Body of pancreas (tissue), 4 donors: ENCODE results near the gene WDR33.

Source experiments
- CTCF ChIP-seq, 7 experiments: fragments of 450-650 bp in 4 of 7; fragments of 200-600 bp in 3 of 7; sonication (generic) in 3 of 7; IDR thresholded peaks; one replicate each; pipeline ENCODE4 v1.5.1; 2016 to 2019; ENCODE audit warnings: antibody characterized with exemption in 7 of 7
- POLR2A ChIP-seq, 3 donors: fragments of 450-650 bp; IDR thresholded peaks; one replicate each; pipeline ENCODE4 v1.6.1; 2016; ENCODE audit warnings: antibody characterized with exemption in 3 of 3, mild to moderate bottlenecking in 2 of 3

- no peak for TF ChIP-seq POLR2A (IDR thresholded peaks at IDR 0.05)
- no peak for TF ChIP-seq CTCF (IDR thresholded peaks at IDR 0.05)
Measured at GRCh38 chr2:127663566-127664064, 147.4 kb downstream of the WDR33 start.
